Calu3 (cell line): Measurements from ENCODE around the gene IGSF8. TPM values are rescaled to one million over a fixed set of nuclear protein-coding genes. Genes with fewer than 3 reads are reported as not detected.
"Not testable (repeated sequence)": the region's sequence is repeated elsewhere in the genome, so short reads cannot be mapped to it uniquely, and the experiment has no call there.

Source experiments
- BruUV-seq: library from RNA; stranded (reverse); fragments of 400-500 nt; replicated peaks from 2 replicates; lab custom pipeline; 2021; lab: Mats Ljungman, UMichigan
- CTCF ChIA-PET: fragments of 300-600 bp; sonication (Branson Sonifier 250); formaldehyde crosslinking; loops from one replicate; lab custom pipeline; 2022; ENCODE audit warnings: antibody characterized with exemption; lab: Charles Lee
- DNase-seq: peaks from one replicate; pipeline ENCODE4 v3.0.0; 2022
- H3K27ac Mint-ChIP-seq: one replicate; pipeline ENCODE4 v1.8.0; 2022; ENCODE audit warnings: mixed read lengths; ENCODE audit not compliant: unreplicated experiment
- H3K27me3 Mint-ChIP-seq: one replicate; pipeline ENCODE4 v1.8.0; 2022; ENCODE audit warnings: mixed read lengths; ENCODE audit not compliant: unreplicated experiment
- H3K36me3 Mint-ChIP-seq: one replicate; pipeline ENCODE4 v1.8.0; 2022; ENCODE audit warnings: mild to moderate bottlenecking, moderate library complexity, mixed read lengths; ENCODE audit not compliant: insufficient read depth, unreplicated experiment
- H3K4me1 Mint-ChIP-seq: one replicate; pipeline ENCODE4 v1.8.0; 2022; ENCODE audit warnings: mild to moderate bottlenecking, low read depth, mixed read lengths; ENCODE audit not compliant: unreplicated experiment
- H3K4me3 Mint-ChIP-seq: one replicate; pipeline ENCODE4 v1.8.0; 2022; ENCODE audit warnings: mild to moderate bottlenecking, low read depth, moderate library complexity, mixed read lengths; ENCODE audit not compliant: unreplicated experiment
- H3K9me3 Mint-ChIP-seq: one replicate; pipeline ENCODE4 v1.8.0; 2022; ENCODE audit warnings: low read depth, mixed read lengths; ENCODE audit not compliant: unreplicated experiment
- CTCF ChIP-seq: fragments of 200-600 bp; IDR thresholded peaks from one replicate; pipeline ENCODE4 v1.8.0; 2022; ENCODE audit warnings: antibody characterized with exemption; ENCODE audit not compliant: unreplicated experiment
- intact Hi-C: fragments of 100-400 bp; cut with micrococcal nuclease; formaldehyde crosslinking; loops from one replicate; pipeline ENCODE4 v1.10.0; 2022; ENCODE audit not compliant: unreplicated experiment
- total RNA-seq: library from RNA; stranded (reverse); gene quantifications from 2 replicates; pipeline ENCODE4 v1.2.3, GENCODE V29; 2022

Gene IGSF8
- total RNA-seq, 1 experiment from 2014 or later: 31.6 TPM

- Mint-ChIP-seq H3K4me1 (peaks cover 11% of the 10 kb centered on the region), H3K9me3 (no peaks in the 10 kb centered on the region), H3K4me3 (no peak overlapping the region), H3K27ac (no peak overlapping the region), H3K36me3 (peaks cover 6% of the 10 kb centered on the region), H3K27me3 (peaks cover 65% of the 10 kb centered on the region)
- DNase-seq: no peak
- intact Hi-C loops: no loop called here
- CTCF ChIA-PET: no interaction called here
- TF ChIP-seq CTCF: no peak
- no TSS peak for BruUV-seq
Observed at GRCh38 chr1:160129046-160129445, 30.6 kb upstream of the IGSF8 start.

- peaks cover 61% of the 10 kb centered on the region for H3K27me3 Mint-ChIP-seq
- TF ChIP-seq CTCF: no peak
- H3K36me3 Mint-ChIP-seq: peaks cover 6% of the 10 kb centered on the region
- no TSS peak for BruUV-seq
- H3K4me1 Mint-ChIP-seq: peaks cover 15% of the 10 kb centered on the region
- H3K9me3 Mint-ChIP-seq: no peaks in the 10 kb centered on the region
- intact Hi-C loops: no loop called here
- no peak for DNase-seq
- H3K27ac Mint-ChIP-seq: no peak overlapping the region
- CTCF ChIA-PET: no interaction called here
- H3K4me3 Mint-ChIP-seq: no peak overlapping the region
Observed at GRCh38 chr1:160128636-160129035, 30.2 kb upstream of the IGSF8 start.

- intact Hi-C loops: no loop called here
- no TSS peak for BruUV-seq
- no peak for DNase-seq
- H3K4me1 Mint-ChIP-seq: peaks cover 15% of the 10 kb centered on the region
- H3K9me3 Mint-ChIP-seq: no peaks in the 10 kb centered on the region
- H3K27ac Mint-ChIP-seq: no peak overlapping the region
- no peak overlapping the region for H3K4me3 Mint-ChIP-seq
- H3K27me3 Mint-ChIP-seq: peaks cover 55% of the 10 kb centered on the region
- no peak for TF ChIP-seq CTCF
- CTCF ChIA-PET: no interaction called here
- H3K36me3 Mint-ChIP-seq: peaks cover 9% of the 10 kb centered on the region
Observed at GRCh38 chr1:160127865-160128523, 29.6 kb upstream of the IGSF8 start.

GRCh38 chr1:160127381-160127780, 29.0 kb upstream of the IGSF8 start:
- Mint-ChIP-seq H3K4me3 (no peak overlapping the region), H3K27ac (no peak overlapping the region), H3K27me3 (peaks cover 49% of the 10 kb centered on the region), H3K9me3 (no peaks in the 10 kb centered on the region), H3K4me1 (peaks cover 15% of the 10 kb centered on the region), H3K36me3 (peaks cover 11% of the 10 kb centered on the region)
- intact Hi-C loops: no loop called here
- TF ChIP-seq CTCF: no peak
- DNase-seq: no peak
- BruUV-seq: no TSS peak
- CTCF ChIA-PET: interaction anchor here (0.6 kb wide), 1 partner anchor 54 kb away, joined by 7 read pairs; no protein-coding TSS in a partner anchor

GRCh38 chr1:160126342-160126741, 27.9 kb upstream of the IGSF8 start:
- H3K9me3 Mint-ChIP-seq, intact Hi-C loops, H3K27ac Mint-ChIP-seq, CTCF ChIA-PET, BruUV-seq, DNase-seq, H3K4me3 Mint-ChIP-seq: not testable (repeated sequence)
- peaks cover 15% of the 10 kb centered on the region for H3K4me1 Mint-ChIP-seq
- H3K36me3 Mint-ChIP-seq: peaks cover 11% of the 10 kb centered on the region
- peaks cover 38% of the 10 kb centered on the region for H3K27me3 Mint-ChIP-seq
